ENCODE measurements around the gene TM2D3. TPM values are rescaled to one million over a fixed set of nuclear protein-coding genes. Genes with fewer than 3 reads are reported as not detected.

Gene TM2D3
- total and polyA plus RNA-seq, 3 donors from 2014 or later: 60.2 to 69.9 (median 69.5) TPM

GRCh38 chr15:101684384-101684783, 32.2 kb upstream of the TM2D3 start:
- no peak for DNase-seq
- Histone ChIP-seq H3K36me3 (ENCODE audit: low read depth, missing control alignments) (no peaks in the 10 kb centered on the region), H3K27me3 (no peaks in the 10 kb centered on the region), H3K4me1 (no peaks in the 10 kb centered on the region), H3K9me3 (no peaks in the 10 kb centered on the region), H3K4me3 (no peak overlapping the region), H3K27ac (no peak overlapping the region)
- 85 to 88% methylated on average over 1 of the region's 1 CpG for WGBS, 2 donors
- TF ChIP-seq, protein P1, sequence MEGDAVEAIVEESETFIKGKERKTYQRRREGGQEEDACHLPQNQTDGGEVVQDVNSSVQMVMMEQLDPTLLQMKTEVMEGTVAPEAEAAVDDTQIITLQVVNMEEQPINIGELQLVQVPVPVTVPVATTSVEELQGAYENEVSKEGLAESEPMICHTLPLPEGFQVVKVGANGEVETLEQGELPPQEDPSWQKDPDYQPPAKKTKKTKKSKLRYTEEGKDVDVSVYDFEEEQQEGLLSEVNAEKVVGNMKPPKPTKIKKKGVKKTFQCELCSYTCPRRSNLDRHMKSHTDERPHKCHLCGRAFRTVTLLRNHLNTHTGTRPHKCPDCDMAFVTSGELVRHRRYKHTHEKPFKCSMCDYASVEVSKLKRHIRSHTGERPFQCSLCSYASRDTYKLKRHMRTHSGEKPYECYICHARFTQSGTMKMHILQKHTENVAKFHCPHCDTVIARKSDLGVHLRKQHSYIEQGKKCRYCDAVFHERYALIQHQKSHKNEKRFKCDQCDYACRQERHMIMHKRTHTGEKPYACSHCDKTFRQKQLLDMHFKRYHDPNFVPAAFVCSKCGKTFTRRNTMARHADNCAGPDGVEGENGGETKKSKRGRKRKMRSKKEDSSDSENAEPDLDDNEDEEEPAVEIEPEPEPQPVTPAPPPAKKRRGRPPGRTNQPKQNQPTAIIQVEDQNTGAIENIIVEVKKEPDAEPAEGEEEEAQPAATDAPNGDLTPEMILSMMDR (IDR thresholded peaks at IDR 0.05): no peak
- no peak for TF ChIP-seq POLR2A (IDR thresholded peaks at IDR 0.05)
- intact Hi-C loops (cut with DNase I; ENCODE audit: low total_unique reads): no loop called here

GRCh38 chr15:101679806-101680205, 27.6 kb upstream of the TM2D3 start:
- TF ChIP-seq, protein P1 (IDR thresholded peaks at IDR 0.05): no peak
- DNase-seq: no peak
- Histone ChIP-seq H3K27me3 (no peaks in the 10 kb centered on the region), H3K9me3 (no peaks in the 10 kb centered on the region), H3K4me1 (no peaks in the 10 kb centered on the region), H3K36me3 (ENCODE audit: low read depth, missing control alignments) (no peaks in the 10 kb centered on the region), H3K4me3 (no peak overlapping the region), H3K27ac (no peak overlapping the region)
- WGBS, 2 donors: 76 to 95% methylated on average over 2 of the region's 2 CpGs
- intact Hi-C loops (cut with DNase I; ENCODE audit: low total_unique reads): no loop called here

- no peak for DNase-seq
- H3K4me3 ChIP-seq: no peak overlapping the region
- intact Hi-C loops (cut with DNase I; ENCODE audit: low total_unique reads): no loop called here
- no peaks in the 10 kb centered on the region for H3K4me1 ChIP-seq
- TF ChIP-seq, protein P1 (IDR thresholded peaks at IDR 0.05): no peak
- no peak for TF ChIP-seq POLR2A (IDR thresholded peaks at IDR 0.05)
- no peak overlapping the region for H3K27ac ChIP-seq
- no peaks in the 10 kb centered on the region for H3K36me3 ChIP-seq (ENCODE audit: low read depth, missing control alignments)
- H3K27me3 ChIP-seq: no peaks in the 10 kb centered on the region
- WGBS, 2 donors: 79 to 87% methylated on average over 4 of the region's 4 CpGs
- H3K9me3 ChIP-seq: no peaks in the 10 kb centered on the region
Observed at GRCh38 chr15:101676921-101677329, 24.7 kb upstream of the TM2D3 start.

DNA sequence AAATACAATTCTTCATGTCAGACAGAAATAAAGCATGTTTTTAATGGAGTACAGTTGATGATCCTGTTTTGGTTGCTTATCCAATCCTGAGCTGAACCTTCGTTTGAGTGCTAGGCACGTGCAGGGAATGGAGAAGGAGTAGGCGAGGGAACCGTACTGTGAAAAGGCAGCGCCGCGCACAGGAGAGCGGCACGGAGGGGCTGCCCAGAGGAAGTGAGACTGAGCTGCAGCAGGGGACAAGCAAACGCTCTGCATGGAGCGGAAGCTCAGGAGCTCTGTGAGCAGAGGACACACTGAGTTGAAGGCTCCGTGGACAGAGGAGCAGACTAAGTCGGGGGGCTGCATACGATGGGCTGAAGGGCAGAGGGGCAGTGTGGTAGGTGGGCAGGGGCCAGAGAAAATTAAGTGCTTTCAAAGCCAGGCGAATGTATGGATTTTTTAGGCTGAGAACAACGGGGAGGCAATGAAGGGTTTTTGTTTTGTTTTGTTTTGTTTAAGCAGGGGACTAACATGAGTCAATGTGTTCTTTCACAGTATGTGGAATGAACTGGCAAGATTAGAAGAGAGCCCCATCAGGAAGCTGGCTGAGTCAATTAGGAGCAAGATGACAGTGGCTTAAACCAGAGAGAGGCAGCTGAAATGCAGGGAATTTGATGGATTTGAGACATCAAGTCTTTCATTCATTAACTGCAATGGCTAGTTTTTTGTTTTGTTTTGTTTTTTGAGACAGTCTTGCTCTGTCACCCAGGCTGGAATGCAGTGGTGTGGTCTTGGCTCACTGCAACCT, 23.8 kb upstream of the TM2D3 start:
- H3K27ac ChIP-seq: no peak overlapping the region
- no peak for DNase-seq
- no peaks in the 10 kb centered on the region for H3K27me3 ChIP-seq
- WGBS, 2 donors: 78 to 86% methylated on average over 16 of the region's 16 CpGs
- intact Hi-C loops (cut with DNase I; ENCODE audit: low total_unique reads): no loop called here
- no peak overlapping the region for H3K4me3 ChIP-seq
- no peaks in the 10 kb centered on the region for H3K9me3 ChIP-seq
- no peaks in the 10 kb centered on the region for H3K4me1 ChIP-seq
- TF ChIP-seq, protein P1 (IDR thresholded peaks at IDR 0.05): no peak
- no peak for TF ChIP-seq POLR2A (IDR thresholded peaks at IDR 0.05)
- no peaks in the 10 kb centered on the region for H3K36me3 ChIP-seq (ENCODE audit: low read depth, missing control alignments)

DNA sequence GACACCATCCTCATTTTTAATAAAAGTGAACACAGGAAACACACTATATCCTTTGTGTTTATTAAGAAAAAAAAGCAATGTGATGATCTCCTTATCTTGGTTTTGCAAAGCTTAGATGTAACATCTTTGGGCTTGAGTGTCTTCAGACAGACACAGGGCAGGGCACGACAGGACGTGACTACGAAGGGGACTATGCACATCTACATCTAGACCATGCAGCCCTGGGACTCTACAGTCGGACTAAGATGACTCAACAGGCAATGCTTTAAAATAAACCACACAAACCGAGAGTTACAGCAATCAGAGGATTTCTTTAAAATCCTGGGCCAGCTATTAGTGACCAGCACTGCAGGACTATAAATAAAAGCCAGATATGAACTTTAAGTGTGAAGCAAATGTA, 22.8 kb upstream of the TM2D3 start:
- intact Hi-C loops (cut with DNase I; ENCODE audit: low total_unique reads): no loop called here
- Histone ChIP-seq H3K36me3 (ENCODE audit: low read depth, missing control alignments) (no peaks in the 10 kb centered on the region), H3K9me3 (no peaks in the 10 kb centered on the region), H3K27ac (no peak overlapping the region), H3K27me3 (no peaks in the 10 kb centered on the region), H3K4me1 (no peaks in the 10 kb centered on the region), H3K4me3 (no peak overlapping the region)
- WGBS, 2 donors: 91% methylated on average over 5 of the region's 5 CpGs
- TF ChIP-seq, protein P1 (IDR thresholded peaks at IDR 0.05): no peak
- TF ChIP-seq POLR2A (IDR thresholded peaks at IDR 0.05): no peak
- no peak for DNase-seq
